HPDE6-E6E7 (cell line): ENCODE data around the gene IRX5.
A peak's percentile ranks its signal among the peaks of the same experiment; 100 is the strongest.

Experiments
- DNase-seq: peaks from one replicate; pipeline ENCODE4 v3.0.0; 2011; ENCODE audit warnings: missing footprints; ENCODE audit errors: extremely low spot score

Gene IRX5

DNA sequence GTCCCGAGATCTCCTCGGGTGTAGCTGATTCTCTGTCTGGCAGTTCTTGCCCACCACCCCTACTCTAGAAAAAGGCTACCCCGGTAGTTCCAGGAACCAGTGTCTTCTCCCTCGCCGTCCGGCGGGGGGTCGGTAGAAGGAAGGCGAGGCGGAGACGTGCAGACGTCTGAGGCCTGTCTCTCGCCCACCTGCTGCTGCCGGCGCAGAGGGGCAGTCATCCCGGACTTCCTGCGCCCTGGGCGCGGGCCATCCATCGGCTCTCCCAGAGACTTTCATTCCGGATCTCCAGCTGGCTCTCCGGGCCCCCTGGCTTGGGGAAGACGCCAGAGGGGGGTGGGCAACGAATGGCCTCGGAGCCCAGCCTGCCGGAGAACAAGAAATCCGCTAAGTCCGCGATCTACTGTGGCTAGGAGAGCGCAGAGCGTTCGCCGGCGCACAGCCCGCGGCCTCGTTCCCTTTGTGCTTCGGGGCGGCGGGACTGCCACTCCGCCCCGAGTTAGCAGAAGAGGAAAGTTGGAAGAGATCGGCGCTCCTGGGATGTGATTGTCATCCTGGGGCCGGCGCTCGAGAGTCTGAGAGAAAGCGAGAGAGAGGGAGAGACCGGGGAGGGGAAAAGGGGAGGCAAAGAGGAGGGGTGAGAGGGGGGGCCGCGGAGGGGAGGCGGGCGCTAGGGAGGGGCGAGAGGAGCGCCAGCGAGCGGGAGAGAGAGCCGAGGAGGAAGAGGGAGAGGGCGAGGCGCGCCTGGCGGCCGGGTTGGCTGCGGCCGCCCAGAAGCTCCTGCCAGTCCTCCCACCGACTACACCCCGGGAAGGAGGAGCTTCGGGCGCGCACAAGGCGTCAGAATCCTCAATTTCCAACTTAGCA lies at the start of gene IRX5:
Gene IRX5, plus strand, starts transcription at position 861 of the 864 bp plus-strand sequence. CDS start 334 bp downstream, outside the sequence.
- DNase-seq = peak; percentile 54

GRCh38 chr16:54882556-54882955 lies 48.1 kb upstream of the IRX5 start:
- DNase-seq = no peak

DNA sequence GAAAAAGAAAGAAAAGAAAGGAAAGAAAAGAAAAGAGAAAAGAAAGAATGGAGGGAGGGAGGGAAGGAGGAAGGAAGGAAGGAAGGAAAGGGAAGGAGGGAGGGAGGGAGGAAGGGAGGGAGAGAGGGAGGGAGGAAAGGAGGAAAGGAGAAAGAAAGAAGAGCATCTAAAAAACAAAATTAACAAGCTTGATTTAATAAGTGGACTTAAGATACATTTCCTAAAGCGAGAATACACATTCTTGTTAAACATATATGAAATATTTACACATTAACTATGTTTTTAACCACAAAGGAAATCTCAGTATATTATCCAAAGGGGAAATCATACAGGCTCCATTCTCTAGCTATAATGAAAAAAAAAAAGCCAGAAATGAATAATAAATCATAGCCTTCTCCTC lies 47.3 kb upstream of the IRX5 start:
- DNase-seq = no peak

DNA sequence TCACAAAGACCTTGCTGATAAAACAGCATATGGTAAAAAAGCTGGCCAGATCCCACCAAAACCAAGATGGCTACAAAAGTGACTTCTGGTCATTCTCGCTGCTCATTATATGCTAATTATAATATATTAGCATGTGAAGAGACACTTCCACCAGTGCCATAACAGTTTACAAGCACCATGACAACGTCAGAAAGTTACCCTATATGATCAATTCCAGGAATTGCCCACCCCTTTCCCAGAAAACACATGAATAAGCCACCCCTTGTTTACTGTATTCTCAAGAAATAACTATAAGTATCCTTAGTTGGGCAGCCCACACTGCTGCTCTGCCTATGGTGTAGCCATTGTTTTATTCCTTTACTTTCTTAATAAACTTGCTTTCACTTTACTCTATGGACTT lies 44.6 kb upstream of the IRX5 start:
- DNase-seq = no peak

GRCh38 chr16:54890381-54890780 lies 40.3 kb upstream of the IRX5 start:
- DNase-seq = no peak

- DNase-seq = no peak
These were observed 39.3 kb upstream of the IRX5 start for GRCh38 chr16:54891346-54891745.

DNA sequence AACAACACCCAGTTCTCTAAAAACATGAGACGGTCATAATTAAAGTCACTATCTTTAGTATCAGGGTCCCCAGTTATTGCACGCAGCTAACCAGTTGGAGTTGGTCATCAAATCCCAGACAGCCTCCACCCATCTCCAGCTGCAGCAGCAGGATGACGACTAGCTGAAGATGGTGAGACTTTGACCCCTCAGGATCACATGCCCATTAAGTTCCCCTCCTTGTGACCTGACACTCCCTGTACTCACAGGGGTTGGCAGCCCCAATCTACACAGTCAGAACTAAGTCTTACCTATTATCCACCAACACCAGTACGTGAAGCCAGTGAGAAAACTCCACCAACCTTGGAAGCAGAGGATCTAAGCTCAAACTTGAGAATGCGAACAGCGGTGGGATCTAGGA lies 37.7 kb upstream of the IRX5 start:
- DNase-seq = no peak

GRCh38 chr16:54897930-54898329 lies 32.7 kb upstream of the IRX5 start:
- DNase-seq = no peak

- DNase-seq = no peak
These were observed 29.1 kb upstream of the IRX5 start for GRCh38 chr16:54901606-54902005.

DNA sequence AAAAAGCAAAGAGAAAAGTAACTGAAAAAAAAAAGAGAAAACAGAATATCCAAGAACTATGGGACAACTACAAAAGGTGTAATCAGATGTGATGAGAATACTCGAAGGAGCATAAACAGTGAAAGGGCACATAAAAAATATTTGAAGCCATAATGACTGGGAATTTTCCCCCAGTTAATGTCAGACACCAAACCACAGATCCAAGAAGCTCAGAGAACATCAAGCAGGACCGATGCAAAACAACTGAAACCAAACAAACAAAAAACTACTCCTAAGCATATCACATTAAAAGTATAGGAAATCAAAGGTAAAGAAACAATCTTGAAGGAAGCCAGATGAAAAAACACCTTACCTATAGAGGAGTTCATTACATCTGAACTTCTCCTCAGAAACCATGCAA lies 27.6 kb upstream of the IRX5 start:
- DNase-seq = no peak

DNA sequence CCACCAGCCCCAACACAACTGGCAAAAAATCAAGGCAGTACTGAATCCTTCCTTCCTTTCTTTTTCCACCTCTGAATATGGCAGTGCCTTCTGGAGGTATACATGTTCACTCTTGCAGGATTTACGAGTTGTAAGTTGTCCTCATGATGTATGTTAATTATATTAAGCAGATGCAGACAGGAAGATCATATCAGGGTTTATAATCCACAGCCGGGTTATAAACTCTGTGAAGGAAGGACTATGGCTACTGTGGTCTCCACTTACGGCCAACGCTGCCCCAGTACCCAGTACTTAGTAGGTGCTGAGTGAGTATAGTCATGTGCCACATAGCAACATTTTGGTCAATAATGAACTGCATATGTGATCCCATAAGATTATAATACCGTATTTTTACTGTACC lies 19.6 kb upstream of the IRX5 start:
- DNase-seq = no peak

GRCh38 chr16:54912720-54913119 lies 17.9 kb upstream of the IRX5 start:
- DNase-seq = no peak

- no peak for DNase-seq
These were observed 9.3 kb upstream of the IRX5 start for GRCh38 chr16:54921206-54921824.

GRCh38 chr16:54923055-54923473 lies 7.6 kb upstream of the IRX5 start:
- DNase-seq = no peak

DNA sequence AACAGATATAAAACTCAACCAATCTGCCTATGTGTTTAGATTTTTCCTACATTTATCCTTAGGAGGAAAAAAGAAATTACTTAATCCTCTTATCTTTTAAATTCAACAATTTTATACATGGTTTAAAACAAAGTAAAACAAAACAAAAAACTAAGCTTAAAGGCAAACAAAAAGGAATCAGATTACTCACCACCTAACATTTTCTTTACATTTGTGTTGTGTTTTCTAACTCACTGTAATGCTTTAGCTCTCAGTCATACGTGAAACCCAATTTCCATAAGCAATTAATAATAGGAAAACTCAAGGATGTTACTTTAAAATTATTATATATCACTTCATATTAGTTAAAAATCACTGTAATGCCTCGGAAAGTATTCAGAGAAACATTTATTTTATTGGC lies 6.7 kb upstream of the IRX5 start:
- no peak for DNase-seq

GRCh38 chr16:54926166-54926838 lies 4.4 kb upstream of the IRX5 start:
- DNase-seq = no peak

DNA sequence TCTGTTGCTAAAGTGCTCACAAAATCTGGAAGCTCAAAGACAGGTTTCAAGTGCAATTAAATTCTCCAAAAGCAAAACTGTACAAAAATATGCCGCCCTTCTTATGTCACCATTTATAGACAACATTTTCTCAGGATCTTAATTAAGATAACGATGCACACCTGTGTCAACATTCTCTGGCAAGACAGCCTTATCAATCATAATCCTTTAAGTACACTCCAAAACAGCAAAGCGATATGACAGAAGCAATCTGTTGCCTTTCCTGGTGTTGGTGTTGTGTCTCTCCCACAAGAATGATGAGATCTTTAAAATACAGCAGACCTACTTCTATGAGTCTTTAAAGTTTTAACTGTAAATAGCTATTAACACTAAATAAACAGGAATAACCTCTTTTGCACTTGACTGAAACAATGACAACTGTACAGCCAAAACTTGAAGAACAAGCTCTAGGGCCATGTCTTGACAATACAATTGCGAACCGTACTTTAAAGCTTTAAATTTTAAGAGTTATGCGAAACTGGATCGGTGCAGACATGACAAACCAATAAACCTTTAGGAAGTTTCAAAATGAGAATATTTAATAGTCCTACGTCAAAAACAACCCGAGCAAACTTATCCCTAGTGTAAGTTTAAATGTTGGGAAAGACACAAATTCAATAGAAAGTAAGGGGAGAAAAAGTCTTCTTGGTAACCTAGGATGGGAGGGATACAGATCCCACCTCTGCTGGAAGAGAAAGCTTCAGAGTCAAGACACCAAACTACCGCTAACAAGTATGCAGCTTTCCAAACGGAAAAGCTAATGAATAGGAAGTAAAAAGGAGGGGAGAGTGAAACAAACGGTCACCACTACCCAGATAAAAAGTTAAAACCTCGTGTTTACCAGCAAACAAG lies 3.3 kb upstream of the IRX5 start:
- no peak for DNase-seq

DNA sequence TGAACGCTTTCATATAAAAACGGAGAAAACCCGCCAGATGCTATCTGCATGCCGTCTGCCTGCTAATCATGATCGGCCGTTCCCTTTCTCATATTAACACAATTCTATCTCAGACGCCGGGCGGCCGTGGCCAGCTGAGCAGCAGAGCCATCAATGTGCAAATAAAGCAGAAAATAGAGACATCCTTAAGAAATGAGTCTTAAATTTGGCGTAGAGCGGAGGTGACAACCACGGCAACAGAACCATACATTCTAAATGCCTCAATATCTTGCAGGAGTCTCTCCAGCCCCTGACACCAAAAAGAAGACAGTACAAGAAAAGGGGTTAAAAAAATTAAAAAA lies 2.7 kb upstream of the IRX5 start:
- no peak for DNase-seq

- DNase-seq = no peak
These were observed 2.1 kb upstream of the IRX5 start for GRCh38 chr16:54928411-54929089.

DNA sequence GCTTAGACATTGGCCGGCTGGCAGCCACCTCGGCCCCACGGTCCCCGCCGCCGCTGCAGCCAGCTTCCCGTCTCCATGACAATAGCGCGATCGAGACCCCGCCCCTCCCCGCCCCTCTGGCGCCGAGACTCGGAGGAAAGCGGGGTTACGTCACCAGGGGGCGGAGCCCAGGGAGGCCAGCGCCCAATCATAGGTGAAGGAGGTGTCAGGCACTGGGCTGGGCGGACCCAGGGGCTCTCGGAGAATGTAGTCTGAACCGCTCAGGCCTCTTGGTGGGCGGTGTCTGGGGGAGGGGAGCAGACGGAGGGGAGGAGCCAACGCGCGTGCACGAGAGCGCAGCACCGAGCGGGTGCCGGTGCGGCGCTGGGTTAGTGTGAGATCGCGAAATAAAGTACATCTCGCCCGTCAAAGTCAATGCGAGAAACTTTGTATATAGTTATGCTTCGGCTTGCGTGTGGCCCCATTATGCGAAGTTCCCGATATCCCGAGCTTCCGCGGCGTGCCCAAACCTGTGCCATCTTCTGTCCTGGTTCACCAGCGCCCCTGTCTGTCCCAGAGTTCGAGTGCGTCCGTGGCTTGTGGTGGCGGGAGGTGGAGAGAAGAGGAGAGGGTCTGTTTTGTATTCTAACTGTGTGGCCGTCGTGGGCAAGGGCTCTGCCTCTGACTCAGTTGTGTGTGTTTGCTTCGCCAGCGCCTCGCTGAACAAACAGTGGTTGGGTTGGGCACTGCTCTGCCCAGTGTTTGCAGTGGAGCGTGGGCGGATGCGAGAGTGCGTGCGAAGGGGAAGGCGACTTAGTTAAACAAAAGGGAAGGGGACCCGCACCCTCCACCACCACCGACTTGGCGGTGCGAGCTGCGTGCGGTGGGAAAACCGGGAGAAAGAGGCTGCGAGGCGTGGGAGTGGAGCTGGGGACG lies 1.3 kb upstream of the IRX5 start:
- DNase-seq = peak; percentile 62

DNA sequence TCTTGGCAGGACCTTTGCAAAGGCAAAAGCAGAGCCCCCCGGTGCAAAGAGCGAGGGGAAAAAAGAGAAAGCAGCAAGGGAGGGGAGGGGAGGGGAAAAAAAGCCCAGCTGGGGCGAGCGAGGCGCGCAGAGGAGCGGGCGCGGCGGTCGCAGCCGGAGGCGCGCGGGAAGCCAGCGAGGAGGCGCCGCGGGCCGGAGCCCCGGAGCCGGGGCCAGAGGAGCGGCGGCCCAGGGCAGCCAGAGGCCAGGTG lies 129 bp downstream of the IRX5 start:
- DNase-seq = no peak
